PFSK-1 (cell line): ENCODE results near the gene KIR3DL3.

Source experiments
- POLR2AphosphoS5 ChIP-seq: IDR thresholded peaks from 2 replicates; pipeline ENCODE4 v1.6.1; 2012; ENCODE audit warnings: low read depth, mild to moderate bottlenecking, control low read depth, low read length, moderate library complexity
- REST ChIP-seq, 2 experiments: IDR thresholded peaks; 2 replicates each; pipeline versions ENCODE4 v1.6.1 to v1.8.0; 2011 to 2012; ENCODE audit warnings: low read depth in 2 of 2, low read length in 2 of 2, control low read depth in 1 of 2, inconsistent platforms in 1 of 2, mild to moderate bottlenecking in 1 of 2, moderate library complexity in 1 of 2; ENCODE audit not compliant: insufficient read depth in 1 of 2
- SIN3A ChIP-seq: IDR thresholded peaks from 2 replicates; pipeline ENCODE4 v1.6.1; 2012; ENCODE audit warnings: mild to moderate bottlenecking, low read length, moderate library complexity, borderline replicate concordance; ENCODE audit not compliant: insufficient read depth
- TAF1 ChIP-seq: IDR thresholded peaks from 2 replicates; pipeline ENCODE4 v1.6.1; 2012; ENCODE audit warnings: low read length, control low read depth, borderline replicate concordance; ENCODE audit not compliant: insufficient read depth

- TF ChIP-seq POLR2AphosphoS5 (no peak), REST (IDR thresholded peaks at IDR 0.05; ENCODE audit: insufficient read depth in 1 of 2, low read depth in 2 of 2, low read length in 2 of 2) (no peak), TAF1 (no peak), SIN3A (no peak)
These were observed 27.5 kb upstream of the KIR3DL3 start for GRCh38 chr19:54696766-54697165.
